BJ (cell line): ENCODE measurements around the gene FN1. TPM values are rescaled to one million over a fixed set of nuclear protein-coding genes. Genes with fewer than 3 reads are reported as not detected.

Experiments
- CTCF ChIA-PET: fragments of 350-600 bp; formaldehyde crosslinking; extraction: SDS; loops from one replicate; lab custom pipeline; 2021; ENCODE audit warnings: antibody characterized with exemption, inconsistent platforms; lab: Yijun Ruan, JAX
- POLR2A ChIA-PET: fragments of 300-600 bp; sonication (Branson Sonifier 250); formaldehyde crosslinking; extraction: SDS; loops from one replicate; lab custom pipeline; 2021; ENCODE audit warnings: antibody characterized with exemption; lab: Charles Lee
- DNase-seq: peaks from one replicate; pipeline ENCODE4 v3.0.0-alpha.2; 2011; ENCODE audit warnings: low read depth
- H3K27me3 ChIP-seq: 2 replicates; pipeline ENCODE4 v1.6.0; 2011; ENCODE audit warnings: low read length; ENCODE audit not compliant: control insufficient read depth, insufficient read depth
- H3K36me3 ChIP-seq: 2 replicates; pipeline ENCODE4 v1.5.1; 2011; ENCODE audit warnings: low read length; ENCODE audit not compliant: control insufficient read depth, insufficient read depth
- H3K4me3 ChIP-seq: 2 replicates; pipeline ENCODE4 v1.5.1; 2011; ENCODE audit warnings: low read depth, mild to moderate bottlenecking, control low read depth, low read length
- CTCF ChIP-seq: IDR thresholded peaks from 2 replicates; pipeline ENCODE4 v1.5.1; 2011; ENCODE audit warnings: low read depth, mild to moderate bottlenecking, control low read depth, inconsistent platforms, low read length, moderate library complexity; ENCODE audit not compliant: insufficient read depth
- polyA plus RNA-seq: library from polyadenylated mRNA; depleted of rRNA; stranded (reverse); fragments of >200 nt; gene quantifications from 2 replicates; pipeline ENCODE4 v1.2.3, GENCODE V29; 2011

FN1 gene
- polyA plus RNA-seq, 1 experiment: 5,814 TPM

- no peak for DNase-seq
- no peak overlapping the region for H3K4me3 ChIP-seq
- TF ChIP-seq CTCF: no peak
- H3K36me3 ChIP-seq: no peaks in the 10 kb centered on the region
- CTCF ChIA-PET: interaction anchor here (1.4 to 1.7 kb wide), 2 partner anchors 10 to 13 kb away, joined by 4 to 6 read pairs; no protein-coding TSS in a partner anchor
- H3K27me3 ChIP-seq: no peaks in the 10 kb centered on the region
- POLR2A ChIA-PET: interaction anchor here (0.6 kb wide), 1 partner anchor 64 kb away, joined by 12 read pairs; no protein-coding TSS in a partner anchor
Measured at GRCh38 chr2:215441560-215442400, 5.9 kb upstream of the FN1 start.

- Histone ChIP-seq H3K27me3 (no peaks in the 10 kb centered on the region), H3K4me3 (no peak overlapping the region), H3K36me3 (no peaks in the 10 kb centered on the region)
- ChIA-PET POLR2A (no interaction called here), CTCF (interaction anchor here (0.6 kb wide), 1 partner anchor 30 kb away, joined by 3 read pairs; no protein-coding TSS in a partner anchor)
- TF ChIP-seq CTCF: no peak
- DNase-seq: no peak
Measured at GRCh38 chr2:215439980-215440512, 4.2 kb upstream of the FN1 start.

- Histone ChIP-seq H3K36me3 (no peaks in the 10 kb centered on the region), H3K4me3 (no peak overlapping the region), H3K27me3 (no peaks in the 10 kb centered on the region)
- no peak for TF ChIP-seq CTCF
- CTCF ChIA-PET: no interaction called here
- DNase-seq: no peak
- POLR2A ChIA-PET: no interaction called here
Measured at GRCh38 chr2:215439404-215439803, 3.5 kb upstream of the FN1 start.

- no peaks in the 10 kb centered on the region for H3K36me3 ChIP-seq
- POLR2A ChIA-PET: interaction anchor here (1.3 kb wide), 1 partner anchor 23 kb away, joined by 4 read pairs; no protein-coding TSS in a partner anchor
- no peak for TF ChIP-seq CTCF
- CTCF ChIA-PET: no interaction called here
- H3K4me3 ChIP-seq: no peak overlapping the region
- H3K27me3 ChIP-seq: no peaks in the 10 kb centered on the region
- DNase-seq: no peak
Measured at GRCh38 chr2:215437614-215438013, 1.7 kb upstream of the FN1 start.
